HCT116 (cell line): Measurements from ENCODE around the gene DNAJC9. TPM values are rescaled to one million over a fixed set of nuclear protein-coding genes. Genes with fewer than 3 reads are reported as not detected.

ENCODE experiments used
- ATAC-seq: fragments of 200-7000 bp; cut with Tn5 transposase; 2 replicates; pipeline ENCODE4 v1.9.1; 2020; ENCODE audit warnings: mild to moderate bottlenecking, moderate library complexity
- Bru-seq: library from RNA; stranded (reverse); fragments of 400-500 nt; gene quantifications from one replicate; lab custom pipeline; 2021; lab: Mats Ljungman, UMichigan
- BruChase-seq, 2 experiments: library from RNA; stranded (reverse); fragments of 400-500 nt; gene quantifications; one replicate each; lab custom pipeline; 2021; lab: Mats Ljungman, UMichigan
- BruUV-seq: library from RNA; stranded (reverse); fragments of 400-500 nt; replicated peaks from 2 replicates; lab custom pipeline; 2021; lab: Mats Ljungman, UMichigan
- CTCF ChIA-PET: fragments of 300-600 bp; sonication (Branson Sonifier 250); formaldehyde crosslinking; loops from one replicate; lab custom pipeline; 2021; ENCODE audit warnings: antibody characterized with exemption; lab: Charles Lee
- POLR2A ChIA-PET: fragments of 300-600, 350-600 bp; sonication (Branson Sonifier 250); formaldehyde crosslinking; loops from one replicate; lab custom pipeline; 2021; ENCODE audit warnings: antibody characterized with exemption; lab: Charles Lee
- RAD21 ChIA-PET, 2 experiments: fragments of 300-600 bp; sonication (Branson Sonifier 250); formaldehyde crosslinking; loops; one replicate each; lab custom pipeline; 2023; ENCODE audit warnings: low total read pairs in 2 of 2; ENCODE audit not compliant: uncharacterized antibody in 2 of 2, unreplicated experiment in 2 of 2, low non-redundant PET in 1 of 2; lab: Charles Lee
- DNase-seq: peaks from one replicate; pipeline ENCODE4 v3.0.0-alpha.2; 2010; ENCODE audit warnings: low read depth, low spot score
- H2AFZ ChIP-seq: fragments of 200-600 bp; shearing (Covaris generic), sonication (generic); 2 replicates; pipeline ENCODE4 v1.6.1; 2017; ENCODE audit warnings: low read depth, mixed run types, mixed read lengths, antibody characterized with exemption, low read length; ENCODE audit not compliant: poor library complexity, severe bottlenecking
- H3K27ac ChIP-seq: 2 replicates; pipeline ENCODE4 v1.5.1; 2012; ENCODE audit warnings: low read depth, low read length
- H3K27me3 ChIP-seq: fragments of 200-600 bp; sonication (generic); 2 replicates; pipeline ENCODE4 v1.6.1; 2016; ENCODE audit warnings: mixed run types, low read length, mixed read lengths; ENCODE audit not compliant: insufficient read depth
- H3K36me3 ChIP-seq, 2 experiments: fragments of 200-500 bp in 1 of 2; fragments of 200-600 bp in 1 of 2; sonication (Bioruptor generic) in 1 of 2; sonication (generic) in 1 of 2; 2 replicates each; pipeline versions ENCODE4 v1.5.1 to v1.6.1; 2014 to 2016; ENCODE audit warnings: low read length in 2 of 2, inconsistent platforms in 1 of 2, mixed read lengths in 1 of 2, mixed run types in 1 of 2; ENCODE audit not compliant: insufficient read depth in 2 of 2, control insufficient read depth in 1 of 2
- H3K4me1 ChIP-seq, 2 experiments: fragments of 200-600 bp in 1 of 2; sonication (generic) in 1 of 2; 2 replicates each; pipeline versions ENCODE4 v1.5.1 to v1.6.1; 2012 to 2017; ENCODE audit warnings: low read length in 2 of 2, inconsistent platforms in 1 of 2, mild to moderate bottlenecking in 1 of 2, mixed read lengths in 1 of 2, mixed run types in 1 of 2, moderate library complexity in 1 of 2; ENCODE audit not compliant: insufficient read depth in 2 of 2, control insufficient read depth in 1 of 2
- H3K4me2 ChIP-seq: fragments of 200-600 bp; sonication (generic); 2 replicates; pipeline ENCODE4 v1.6.1; 2017; ENCODE audit warnings: mixed run types, low read length, mixed read lengths
- H3K4me3 ChIP-seq, 2 experiments: fragments of 200-600 bp in 1 of 2; sonication (generic) in 1 of 2; replicated peaks in 1 of 2; 2 replicates each; pipeline ENCODE4 v1.5.1; 2011 to 2016; ENCODE audit warnings: low read length in 2 of 2, control low read depth in 1 of 2, low read depth in 1 of 2, mild to moderate bottlenecking in 1 of 2, mixed read lengths in 1 of 2, mixed run types in 1 of 2
- H3K79me2 ChIP-seq: fragments of 200-600 bp; sonication (generic); 2 replicates; pipeline ENCODE4 v1.6.1; 2017; ENCODE audit warnings: mild to moderate bottlenecking, mixed run types, low read length, moderate library complexity, mixed read lengths; ENCODE audit not compliant: insufficient read depth
- H3K9ac ChIP-seq: fragments of 200-600 bp; sonication (generic); 2 replicates; pipeline ENCODE4 v1.6.1; 2016; ENCODE audit warnings: low read length, mixed read lengths
- H3K9me2 ChIP-seq: fragments of 200-600 bp; sonication (generic), shearing (Covaris generic); 2 replicates; pipeline ENCODE4 v1.6.1; 2017; ENCODE audit warnings: mixed run types, mild to moderate bottlenecking, moderate library complexity; ENCODE audit not compliant: insufficient read depth
- H3K9me3 ChIP-seq, 2 experiments: fragments of 200-500 bp in 1 of 2; fragments of 200-600 bp in 1 of 2; sonication (Bioruptor generic) in 1 of 2; sonication (generic) in 1 of 2; 2 replicates each; pipeline ENCODE4 v1.6.1; 2014 to 2017; ENCODE audit warnings: low read length in 2 of 2, mixed read lengths in 2 of 2, inconsistent platforms in 1 of 2, low read depth in 1 of 2, mild to moderate bottlenecking in 1 of 2, mixed run types in 1 of 2, moderate library complexity in 1 of 2; ENCODE audit not compliant: control insufficient read depth in 1 of 2, insufficient read depth in 1 of 2
- H4K20me1 ChIP-seq: fragments of 200-600 bp; sonication (generic), shearing (Covaris generic); 2 replicates; pipeline ENCODE4 v1.6.1; 2017; ENCODE audit warnings: mixed run types, mild to moderate bottlenecking, moderate library complexity; ENCODE audit not compliant: insufficient read depth
- CBX3 ChIP-seq: IDR thresholded peaks from 2 replicates; pipeline ENCODE4 v1.6.1; 2012; ENCODE audit warnings: low read depth
- CEBPB ChIP-seq: IDR thresholded peaks from 2 replicates; pipeline ENCODE4 v1.6.1; 2012; ENCODE audit warnings: low read depth
- CTCF ChIP-seq, 3 experiments: fragments of 200-600 bp in 1 of 3; sonication (generic) in 1 of 3; IDR thresholded peaks in 2 of 3; conservative IDR thresholded peaks in 1 of 3; 2 replicates each; pipeline ENCODE4 v1.5.1; 2012 to 2017; ENCODE audit warnings: low read depth in 2 of 3, low read length in 2 of 3, antibody characterized with exemption in 1 of 3, borderline replicate concordance in 1 of 3, control low read depth in 1 of 3, mild to moderate bottlenecking in 1 of 3, mixed read lengths in 1 of 3, mixed run types in 1 of 3, moderate library complexity in 1 of 3; ENCODE audit not compliant: insufficient read depth in 1 of 3
- ELF1 ChIP-seq: IDR thresholded peaks from 2 replicates; pipeline ENCODE4 v1.6.1; 2012; ENCODE audit warnings: low read depth, borderline replicate concordance
- EZH2phosphoT487 ChIP-seq: fragments of 200-600 bp; IDR thresholded peaks from 2 replicates; pipeline ENCODE4 v1.6.1; 2018; ENCODE audit warnings: antibody characterized with exemption, borderline replicate concordance
- FOSL1 ChIP-seq: IDR thresholded peaks from 2 replicates; pipeline ENCODE4 v1.6.1; 2012; ENCODE audit warnings: low read depth
- POLR2A ChIP-seq: IDR thresholded peaks from 2 replicates; pipeline ENCODE4 v1.7.0; 2011; ENCODE audit warnings: borderline replicate concordance; ENCODE audit not compliant: insufficient read depth, insufficient read length; ENCODE audit errors: extremely low read depth
- POLR2AphosphoS5 ChIP-seq: IDR thresholded peaks from 2 replicates; pipeline ENCODE4 v1.6.1; 2011; ENCODE audit warnings: mild to moderate bottlenecking, low read depth, low read length, moderate library complexity
- SIN3A ChIP-seq: IDR thresholded peaks from 2 replicates; pipeline ENCODE4 v1.6.1; 2012; ENCODE audit warnings: low read depth
- TCF7L2 ChIP-seq: IDR thresholded peaks from 2 replicates; pipeline ENCODE4 v1.7.0; 2011; ENCODE audit warnings: borderline replicate concordance, inconsistent platforms; ENCODE audit not compliant: insufficient read depth, insufficient read length; ENCODE audit errors: extremely low read depth
- YY1 ChIP-seq: IDR thresholded peaks from 2 replicates; pipeline ENCODE4 v1.6.1; 2011; ENCODE audit warnings: low read length, low read depth, moderate library complexity, mild to moderate bottlenecking; ENCODE audit not compliant: insufficient replicate concordance; ENCODE audit errors: extremely low read depth
- ZBTB33 ChIP-seq: IDR thresholded peaks from 2 replicates; pipeline ENCODE4 v1.6.1; 2011; ENCODE audit warnings: mild to moderate bottlenecking, low read length, moderate library complexity; ENCODE audit not compliant: insufficient replicate concordance; ENCODE audit errors: extremely low read depth
- ZFX ChIP-seq: fragments of 450-650 bp; IDR thresholded peaks from 2 replicates; pipeline ENCODE4 v1.6.1; 2017
- ZNF274 ChIP-seq: fragments of 200-500 bp; sonication (Bioruptor generic); IDR thresholded peaks from 2 replicates; pipeline ENCODE4 v1.6.1; 2014; ENCODE audit warnings: mild to moderate bottlenecking, low read depth, low read length, inconsistent platforms
- intact Hi-C: fragments of 100-400 bp; cut with micrococcal nuclease; formaldehyde crosslinking; loops from 2 replicates; pipeline ENCODE4 v1.10.0; 2022
- long read RNA-seq: library from polyadenylated mRNA; unstranded; transcript quantifications from one replicate; pipeline ENCODE4 v2.0.0, GENCODE V29; 2021; ENCODE audit not compliant: unreplicated experiment
- polyA plus RNA-seq: library from polyadenylated mRNA; unstranded; fragments of >200 nt; gene quantifications from 2 replicates; pipeline ENCODE4 v1.2.1, GENCODE V29; 2012; ENCODE audit warnings: missing spikeins
- total RNA-seq: library from RNA; stranded (reverse); gene quantifications from one replicate; pipeline ENCODE4 v1.2.1, GENCODE V29; 2021; ENCODE audit not compliant: unreplicated experiment
- TF ChIP-seq, protein P1 (sequence below): IDR thresholded peaks from 2 replicates; pipeline ENCODE4 v1.6.1; 2012; ENCODE audit warnings: low read depth

The DNAJC9 gene
- total RNA-seq = 40.3 TPM
- polyA plus RNA-seq = 27.4 and 31.2 TPM in 2 replicates
- percentile 97 among the genes with signal in this experiment for Bru-seq, nascent RNA
- BruChase-seq, experiment 1, labeled RNA remaining after a 6-hour chase = percentile 99 among the genes with signal in this experiment
- BruChase-seq, experiment 2, labeled RNA remaining after a 2-hour chase = percentile 99 among the genes with signal in this experiment
- long read RNA-seq, transcript DNAJC9-201 (5 exons, 3,032 nt) = major isoform, 102 of 123 reads
- long read RNA-seq, partial matches to known transcripts = 5 of 123 reads
- long read RNA-seq, other reads (novel, unspliced or antisense) = 16 of 123 reads

GRCh38 chr10:73246646-73247508, at the start of gene DNAJC9:
Gene DNAJC9, minus strand, starts transcription at chr10:73247255. Its CDS starts 66 bp downstream, at chr10:73247189.
- RAD21 ChIA-PET = no interaction called here
- peaks cover 30 to 53% of the 10 kb centered on the region in 2 experiments for H3K36me3 ChIP-seq
- peak; percentile 91 for ATAC-seq
- H3K27me3 ChIP-seq = no peaks in the 10 kb centered on the region
- H4K20me1 ChIP-seq = peaks cover 3% of the 10 kb centered on the region; the same call in 1 of the 2 replicates
- peak within 1 kb of the TSS; percentile 67 to 86 for H3K4me3 ChIP-seq
- H3K79me2 ChIP-seq = peaks cover 89% of the 10 kb centered on the region
- H3K27ac ChIP-seq = peak within 1 kb of the TSS; percentile 92
- H3K9me2 ChIP-seq = no peaks in the 10 kb centered on the region
- BruUV-seq = no TSS peak
- POLR2A ChIA-PET = interaction anchor here (0.5 to 2.6 kb wide), 16 partner anchors 9 to 972 kb away, joined by 3 to 14 read pairs (median 3); partner anchors contain the start of gene PPP3CB
- H3K9ac ChIP-seq = peak within 1 kb of the TSS; percentile 85
- H3K4me1 ChIP-seq = peaks cover 19 to 38% of the 10 kb centered on the region in 2 experiments
- H3K9me3 ChIP-seq = no peaks in the 10 kb centered on the region
- H3K4me2 ChIP-seq = peak within 1 kb of the TSS; percentile 84
- no peak within 1 kb of the TSS for H2AFZ ChIP-seq
- DNase-seq = peak; percentile 90
- CTCF ChIA-PET = interaction anchor here (1.0 to 1.6 kb wide), 4 partner anchors 13 to 151 kb away, joined by 3 to 5 read pairs (median 4); no protein-coding TSS in a partner anchor
- intact Hi-C loops = loop anchor here (2.0 to 5.0 kb wide), 3 partner anchors 166 to 395 kb away; partner anchors contain the start of gene MYOZ1
- TF ChIP-seq ZBTB33 (peak; percentile 41), CBX3 (peak; percentile 96), ZFX (peak; percentile 32; the same call in 1 of the 2 replicates), ELF1 (peak; percentile 40; the same call in 1 of the 2 replicates), CEBPB (no peak), CTCF (IDR thresholded peaks at IDR 0.05 in 2 of 3, conservative IDR thresholded peaks at IDR 0.05 in 1 of 3; ENCODE audit: borderline replicate concordance in 1 of 3, insufficient read depth in 1 of 3, low read depth in 2 of 3, low read length in 2 of 3) (0 out of 6 replicates have a peak, but pooled peaks of 1 of the 3 experiments have one; percentile 8), POLR2A (peak; percentile 97), TCF7L2 (peak; percentile 58), YY1 (peak; percentile 27), EZH2phosphoT487 (no peak), FOSL1 (no peak), POLR2AphosphoS5 (peak; percentile 97), ZNF274 (no peak), SIN3A (peak; percentile 99)
- TF ChIP-seq, protein P1, sequence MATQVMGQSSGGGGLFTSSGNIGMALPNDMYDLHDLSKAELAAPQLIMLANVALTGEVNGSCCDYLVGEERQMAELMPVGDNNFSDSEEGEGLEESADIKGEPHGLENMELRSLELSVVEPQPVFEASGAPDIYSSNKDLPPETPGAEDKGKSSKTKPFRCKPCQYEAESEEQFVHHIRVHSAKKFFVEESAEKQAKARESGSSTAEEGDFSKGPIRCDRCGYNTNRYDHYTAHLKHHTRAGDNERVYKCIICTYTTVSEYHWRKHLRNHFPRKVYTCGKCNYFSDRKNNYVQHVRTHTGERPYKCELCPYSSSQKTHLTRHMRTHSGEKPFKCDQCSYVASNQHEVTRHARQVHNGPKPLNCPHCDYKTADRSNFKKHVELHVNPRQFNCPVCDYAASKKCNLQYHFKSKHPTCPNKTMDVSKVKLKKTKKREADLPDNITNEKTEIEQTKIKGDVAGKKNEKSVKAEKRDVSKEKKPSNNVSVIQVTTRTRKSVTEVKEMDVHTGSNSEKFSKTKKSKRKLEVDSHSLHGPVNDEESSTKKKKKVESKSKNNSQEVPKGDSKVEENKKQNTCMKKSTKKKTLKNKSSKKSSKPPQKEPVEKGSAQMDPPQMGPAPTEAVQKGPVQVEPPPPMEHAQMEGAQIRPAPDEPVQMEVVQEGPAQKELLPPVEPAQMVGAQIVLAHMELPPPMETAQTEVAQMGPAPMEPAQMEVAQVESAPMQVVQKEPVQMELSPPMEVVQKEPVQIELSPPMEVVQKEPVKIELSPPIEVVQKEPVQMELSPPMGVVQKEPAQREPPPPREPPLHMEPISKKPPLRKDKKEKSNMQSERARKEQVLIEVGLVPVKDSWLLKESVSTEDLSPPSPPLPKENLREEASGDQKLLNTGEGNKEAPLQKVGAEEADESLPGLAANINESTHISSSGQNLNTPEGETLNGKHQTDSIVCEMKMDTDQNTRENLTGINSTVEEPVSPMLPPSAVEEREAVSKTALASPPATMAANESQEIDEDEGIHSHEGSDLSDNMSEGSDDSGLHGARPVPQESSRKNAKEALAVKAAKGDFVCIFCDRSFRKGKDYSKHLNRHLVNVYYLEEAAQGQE = no peak
